Neutrophil (primary cell): ENCODE measurements around the gene MTCH1.
"Not testable (repeated sequence)": the region's sequence is repeated elsewhere in the genome, so short reads cannot be mapped to it uniquely, and the experiment has no call there.

Experiments
- H3K27ac ChIP-seq: fragments of 200-600 bp; sonication (generic); 2 replicates; pipeline ENCODE4 v1.5.1; 2016; ENCODE audit warnings: mild to moderate bottlenecking, moderate library complexity
- H3K27me3 ChIP-seq: fragments of 200-600 bp; sonication (generic); 2 replicates; pipeline ENCODE4 v1.6.0; 2016; ENCODE audit warnings: mild to moderate bottlenecking
- H3K36me3 ChIP-seq: fragments of 200-600 bp; sonication (generic); 2 replicates; pipeline ENCODE4 v1.5.1; 2017
- H3K4me1 ChIP-seq, 2 experiments: fragments of 200-600 bp in 1 of 2; sonication (generic) in 1 of 2; 1 replicate in 1 of 2; 2 replicates in 1 of 2; pipeline versions ENCODE4 v1.5.1 to v1.6.1; 2013 to 2016; ENCODE audit warnings: low read depth in 1 of 2, low read length in 1 of 2, mild to moderate bottlenecking in 1 of 2, moderate library complexity in 1 of 2; ENCODE audit not compliant: control insufficient read depth in 1 of 2, insufficient read depth in 1 of 2
- H3K4me3 ChIP-seq, 2 experiments: fragments of 200-600 bp in 1 of 2; sonication (generic) in 1 of 2; 1 replicate in 1 of 2; 2 replicates in 1 of 2; pipeline ENCODE4 v1.5.1; 2013 to 2016; ENCODE audit warnings: low read depth in 1 of 2, low read length in 1 of 2, mild to moderate bottlenecking in 1 of 2, moderate library complexity in 1 of 2
- H3K9me3 ChIP-seq: fragments of 200-600 bp; sonication (generic); 2 replicates; pipeline ENCODE4 v1.5.1; 2016
- CTCF ChIP-seq: fragments of 200-600 bp; sonication (generic); IDR thresholded peaks from 2 replicates; pipeline ENCODE4 v1.5.1; 2016; ENCODE audit warnings: antibody characterized with exemption

Gene MTCH1

GRCh38 chr6:37004044-37004980 is 18.3 kb upstream of the MTCH1 start:
- Histone ChIP-seq H3K9me3 (no peaks in the 10 kb centered on the region), H3K27me3 (no peaks in the 10 kb centered on the region), H3K4me3 (no peak overlapping the region), H3K36me3 (no peaks in the 10 kb centered on the region), H3K27ac (no peak overlapping the region), H3K4me1 (peaks cover 6 to 14% of the 10 kb centered on the region in 2 experiments)
- TF ChIP-seq CTCF: no peak

- Histone ChIP-seq H3K27ac (no peak overlapping the region), H3K36me3 (no peaks in the 10 kb centered on the region), H3K4me1 (peaks cover 0 to 11% of the 10 kb centered on the region in 2 experiments), H3K27me3 (peaks cover 4% of the 10 kb centered on the region), H3K9me3 (no peaks in the 10 kb centered on the region), H3K4me3 (no peak overlapping the region)
- no peak for TF ChIP-seq CTCF
Measured at GRCh38 chr6:36999751-37000125, 13.7 kb upstream of the MTCH1 start.

- H3K4me3 ChIP-seq: no peak overlapping the region
Measured at GRCh38 chr6:36999061-36999750, 13.2 kb upstream of the MTCH1 start.

GRCh38 chr6:36998723-36999038 is 12.7 kb upstream of the MTCH1 start:
- peaks cover 0 to 11% of the 10 kb centered on the region in 2 experiments for H3K4me1 ChIP-seq
- H3K9me3 ChIP-seq: no peaks in the 10 kb centered on the region
- peaks cover 10% of the 10 kb centered on the region for H3K27me3 ChIP-seq
- H3K27ac ChIP-seq: no peak overlapping the region
- no peak overlapping the region for H3K4me3 ChIP-seq
- no peak for TF ChIP-seq CTCF
- H3K36me3 ChIP-seq: no peaks in the 10 kb centered on the region

More at GRCh38 chr6:36999061-36999750, 13.2 kb upstream of the MTCH1 start:
- Histone ChIP-seq H3K27ac (no peak overlapping the region), H3K36me3 (no peaks in the 10 kb centered on the region), H3K4me1 (peaks cover 0 to 11% of the 10 kb centered on the region in 2 experiments), H3K9me3 (no peaks in the 10 kb centered on the region), H3K27me3 (peaks cover 9% of the 10 kb centered on the region)
- TF ChIP-seq CTCF: no peak

GRCh38 chr6:36997811-36998722 is 12.1 kb upstream of the MTCH1 start:
- no peak for TF ChIP-seq CTCF
- Histone ChIP-seq H3K9me3 (no peaks in the 10 kb centered on the region), H3K27ac (no peak overlapping the region), H3K36me3 (no peaks in the 10 kb centered on the region), H3K4me3 (no peak overlapping the region), H3K4me1 (peaks cover 0 to 11% of the 10 kb centered on the region in 2 experiments), H3K27me3 (peaks cover 10% of the 10 kb centered on the region)

GRCh38 chr6:36990401-36990800 is 4.4 kb upstream of the MTCH1 start:
- H3K4me1 ChIP-seq: peaks cover 11 to 15% of the 10 kb centered on the region in 2 experiments
- H3K4me3 ChIP-seq, H3K36me3 ChIP-seq, H3K9me3 ChIP-seq, H3K27ac ChIP-seq: not testable (repeated sequence)
- peaks cover 10% of the 10 kb centered on the region for H3K27me3 ChIP-seq
